Thyroid gland (tissue), 4 donors: Measurements from ENCODE around the gene ABCC8.

Source experiments
- POLR2A ChIP-seq, 2 donors: fragments of 450-650 bp; IDR thresholded peaks; one replicate each; pipeline ENCODE4 v1.6.1; 2017; ENCODE audit warnings: antibody characterized with exemption in 2 of 2, mild to moderate bottlenecking in 2 of 2, moderate library complexity in 1 of 2
- TF ChIP-seq, protein P1 (sequence below), 6 experiments: fragments of 200-600 bp in 3 of 6; fragments of 450-650 bp in 3 of 6; sonication (generic) in 3 of 6; IDR thresholded peaks; one replicate each; pipeline ENCODE4 v1.5.1; 2016 to 2019; ENCODE audit warnings: antibody characterized with exemption in 6 of 6, mild to moderate bottlenecking in 2 of 6, inconsistent platforms in 1 of 6, moderate library complexity in 1 of 6

DNA sequence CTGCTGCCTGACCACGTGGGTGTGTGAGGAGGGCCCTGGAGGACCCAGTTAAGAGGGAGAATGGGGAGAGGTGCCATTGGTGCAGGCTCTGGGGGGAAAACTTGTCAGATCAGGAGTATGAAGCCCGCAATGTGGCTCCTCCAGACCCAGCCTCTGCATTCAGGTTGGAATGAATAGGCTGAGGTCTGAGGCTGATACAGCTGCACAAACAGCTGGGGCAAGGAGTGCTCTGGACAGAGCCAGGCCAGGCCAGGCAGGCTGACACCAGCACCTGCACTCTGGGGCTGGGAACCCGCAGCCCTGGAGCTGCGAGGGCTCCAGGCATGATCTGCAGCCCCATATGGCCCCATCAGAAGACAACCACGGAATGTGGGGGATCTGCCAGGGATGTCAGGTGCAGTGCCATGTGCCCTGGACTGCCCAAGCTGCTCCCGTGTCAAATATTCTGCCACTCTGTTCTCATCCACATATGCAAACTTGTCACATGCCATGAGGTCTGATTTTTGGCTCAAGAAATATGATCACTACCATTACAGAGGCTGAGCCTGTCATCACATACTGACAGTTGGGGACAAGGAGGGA is 61.0 kb downstream of the ABCC8 start:
- TF ChIP-seq, protein P1, sequence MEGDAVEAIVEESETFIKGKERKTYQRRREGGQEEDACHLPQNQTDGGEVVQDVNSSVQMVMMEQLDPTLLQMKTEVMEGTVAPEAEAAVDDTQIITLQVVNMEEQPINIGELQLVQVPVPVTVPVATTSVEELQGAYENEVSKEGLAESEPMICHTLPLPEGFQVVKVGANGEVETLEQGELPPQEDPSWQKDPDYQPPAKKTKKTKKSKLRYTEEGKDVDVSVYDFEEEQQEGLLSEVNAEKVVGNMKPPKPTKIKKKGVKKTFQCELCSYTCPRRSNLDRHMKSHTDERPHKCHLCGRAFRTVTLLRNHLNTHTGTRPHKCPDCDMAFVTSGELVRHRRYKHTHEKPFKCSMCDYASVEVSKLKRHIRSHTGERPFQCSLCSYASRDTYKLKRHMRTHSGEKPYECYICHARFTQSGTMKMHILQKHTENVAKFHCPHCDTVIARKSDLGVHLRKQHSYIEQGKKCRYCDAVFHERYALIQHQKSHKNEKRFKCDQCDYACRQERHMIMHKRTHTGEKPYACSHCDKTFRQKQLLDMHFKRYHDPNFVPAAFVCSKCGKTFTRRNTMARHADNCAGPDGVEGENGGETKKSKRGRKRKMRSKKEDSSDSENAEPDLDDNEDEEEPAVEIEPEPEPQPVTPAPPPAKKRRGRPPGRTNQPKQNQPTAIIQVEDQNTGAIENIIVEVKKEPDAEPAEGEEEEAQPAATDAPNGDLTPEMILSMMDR (IDR thresholded peaks at IDR 0.05), result no peak
- TF ChIP-seq POLR2A (IDR thresholded peaks at IDR 0.05), result no peak
